ENCODE results near the gene PANX3.

The PANX3 gene

GRCh38 chr11:124622531-124623451 lies 11.6 kb downstream of the PANX3 start, which contains the start of gene TBRG1:
TBRG1 (plus strand) TSS chr11:124622864; CDS start chr11:124623084, 220 bp downstream.
- DNase-seq: peak; percentile 91

GRCh38 chr11:124623861-124624525 lies 12.8 kb downstream of the PANX3 start:
- peak; percentile 15 for DNase-seq

GRCh38 chr11:124625504-124626168 lies 14.4 kb downstream of the PANX3 start:
- DNase-seq: no peak

- no peak for DNase-seq
These were observed 16.3 kb downstream of the PANX3 start for GRCh38 chr11:124627546-124627945.

- DNase-seq: no peak
These were observed 18.7 kb downstream of the PANX3 start for GRCh38 chr11:124629961-124630360.

GRCh38 chr11:124633355-124633754 lies 22.1 kb downstream of the PANX3 start:
- DNase-seq: no peak

- DNase-seq: no peak
These were observed 24.7 kb downstream of the PANX3 start for GRCh38 chr11:124635932-124636331.

GRCh38 chr11:124638500-124638899 lies 27.3 kb downstream of the PANX3 start:
- DNase-seq: no peak

- no peak for DNase-seq
These were observed 28.0 kb downstream of the PANX3 start for GRCh38 chr11:124639186-124639585.

- DNase-seq: no peak
These were observed 29.4 kb downstream of the PANX3 start for GRCh38 chr11:124640666-124641065.

GRCh38 chr11:124642628-124643027 lies 31.4 kb downstream of the PANX3 start:
- no peak for DNase-seq

- DNase-seq: no peak
These were observed 31.9 kb downstream of the PANX3 start for GRCh38 chr11:124643042-124643604.

- DNase-seq: peak; percentile 85
These were observed 32.6 kb downstream of the PANX3 start for GRCh38 chr11:124643605-124644425.

- peak; percentile 73 for DNase-seq
These were observed 33.4 kb downstream of the PANX3 start for GRCh38 chr11:124644426-124645280.

- no peak for DNase-seq
These were observed 34.9 kb downstream of the PANX3 start for GRCh38 chr11:124646148-124646547.

GRCh38 chr11:124648610-124649009 lies 37.4 kb downstream of the PANX3 start:
- DNase-seq: no peak

GRCh38 chr11:124656774-124657630 lies 45.8 kb downstream of the PANX3 start:
- DNase-seq: peak; percentile 20

GRCh38 chr11:124657904-124658303 lies 46.7 kb downstream of the PANX3 start:
- peak; percentile 47 for DNase-seq

- no peak for DNase-seq
These were observed 47.3 kb downstream of the PANX3 start for GRCh38 chr11:124658501-124658900.

GRCh38 chr11:124658986-124659385 lies 47.8 kb downstream of the PANX3 start:
- no peak for DNase-seq

All from fibroblast of skin of right quadriceps (primary cell).